Measurements from ENCODE around the gene ITGB6.
"Not testable (repeated sequence)": the region's sequence is repeated elsewhere in the genome, so short reads cannot be mapped to it uniquely, and the experiment has no call there.

ITGB6 gene

DNA sequence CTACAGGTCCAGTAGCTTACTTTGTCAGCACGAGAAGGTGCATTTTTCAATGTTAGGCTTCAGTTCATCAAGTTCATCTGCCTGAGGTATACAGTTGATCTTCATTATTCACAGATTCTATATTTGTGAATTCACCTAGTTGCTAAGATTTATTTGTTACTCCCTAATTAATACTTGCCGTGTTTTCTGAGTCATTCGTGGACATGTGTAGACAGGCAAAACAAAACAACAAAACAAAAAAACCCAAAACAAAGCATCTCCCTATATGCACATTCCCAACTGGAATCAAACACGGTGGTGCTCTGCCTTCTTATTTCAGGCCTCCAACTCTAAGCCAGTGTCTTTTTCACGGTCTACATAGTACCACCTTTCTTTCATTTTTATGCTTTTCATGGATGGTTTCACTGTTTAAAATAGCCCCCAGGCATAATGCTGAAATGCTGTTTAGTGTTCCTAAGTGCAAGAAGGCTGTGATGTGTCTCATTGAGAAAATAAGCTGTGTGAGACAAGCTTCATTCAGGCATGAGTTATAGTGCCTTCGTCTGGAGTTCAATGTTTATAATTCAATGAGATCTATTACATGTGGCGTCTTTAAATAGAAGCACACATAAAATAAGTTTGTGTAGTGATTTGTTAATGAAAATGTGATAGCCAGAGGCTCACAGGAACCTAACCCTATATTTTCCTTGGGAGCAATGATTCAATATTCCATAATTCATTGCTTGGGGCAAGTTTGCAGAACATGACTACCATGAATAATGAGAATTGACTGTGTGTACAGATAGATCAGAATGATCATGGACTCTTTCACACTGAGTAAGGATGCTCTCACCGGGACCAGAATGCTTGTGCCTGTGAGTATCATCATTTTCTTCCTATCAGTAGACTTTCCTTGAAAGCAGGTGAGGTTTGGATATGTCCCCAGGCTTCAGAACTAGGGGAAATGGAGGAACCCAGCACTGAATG, 24.6 kb downstream of the ITGB6 start:
- no peak for ATAC-seq
- DNase-seq (ENCODE audit: low spot score in 2 of 2) = no peak
- no peaks in the 10 kb centered on the region for H3K36me3 Mint-ChIP-seq
- H3K4me3 Mint-ChIP-seq = no peak overlapping the region
- H3K27ac Mint-ChIP-seq = no peak overlapping the region
- no peaks in the 10 kb centered on the region for H3K9me3 Mint-ChIP-seq
- no peaks in the 10 kb centered on the region for H3K4me1 Mint-ChIP-seq

GRCh38 chr2:160174322-160174721, 25.8 kb downstream of the ITGB6 start:
- Mint-ChIP-seq H3K4me1 (no peaks in the 10 kb centered on the region), H3K27ac (no peak overlapping the region), H3K36me3 (no peaks in the 10 kb centered on the region), H3K9me3 (no peaks in the 10 kb centered on the region), H3K4me3 (no peak overlapping the region)
- no peak for DNase-seq (ENCODE audit: low spot score in 2 of 2)
- ATAC-seq = no peak

DNA sequence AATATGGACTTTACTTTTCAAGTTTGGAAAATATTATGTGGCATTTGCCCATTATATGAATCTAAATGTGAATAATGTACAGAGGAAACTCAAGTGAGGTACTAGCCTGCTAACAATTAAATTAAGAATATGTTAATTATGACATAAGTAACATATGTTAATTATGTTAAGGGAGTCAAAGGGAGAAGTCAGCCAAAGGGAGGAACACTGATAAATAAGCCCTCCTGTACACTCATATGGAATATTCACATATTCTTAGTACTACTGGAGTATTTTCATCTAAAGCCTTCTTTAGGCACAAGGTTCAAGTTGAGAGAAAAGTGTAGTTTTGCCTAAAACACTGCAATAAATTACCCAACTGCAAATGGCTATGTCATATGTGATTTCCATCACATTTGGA, 30.1 kb downstream of the ITGB6 start:
- Mint-ChIP-seq H3K9me3 (no peaks in the 10 kb centered on the region), H3K27ac (no peak overlapping the region), H3K4me3 (no peak overlapping the region), H3K4me1 (no peaks in the 10 kb centered on the region), H3K36me3 (no peaks in the 10 kb centered on the region)
- ATAC-seq (no peak), DNase-seq (ENCODE audit: low spot score in 2 of 2) (no peak)

- no peak overlapping the region for H3K4me3 Mint-ChIP-seq
- H3K9me3 Mint-ChIP-seq = no peaks in the 10 kb centered on the region
- DNase-seq (ENCODE audit: low spot score in 2 of 2) (no peak), ATAC-seq (no peak)
- H3K4me1 Mint-ChIP-seq = no peaks in the 10 kb centered on the region
- H3K36me3 Mint-ChIP-seq = no peaks in the 10 kb centered on the region
- H3K27ac Mint-ChIP-seq = no peak overlapping the region
Observed at GRCh38 chr2:160169471-160169870, 30.6 kb downstream of the ITGB6 start.

DNA sequence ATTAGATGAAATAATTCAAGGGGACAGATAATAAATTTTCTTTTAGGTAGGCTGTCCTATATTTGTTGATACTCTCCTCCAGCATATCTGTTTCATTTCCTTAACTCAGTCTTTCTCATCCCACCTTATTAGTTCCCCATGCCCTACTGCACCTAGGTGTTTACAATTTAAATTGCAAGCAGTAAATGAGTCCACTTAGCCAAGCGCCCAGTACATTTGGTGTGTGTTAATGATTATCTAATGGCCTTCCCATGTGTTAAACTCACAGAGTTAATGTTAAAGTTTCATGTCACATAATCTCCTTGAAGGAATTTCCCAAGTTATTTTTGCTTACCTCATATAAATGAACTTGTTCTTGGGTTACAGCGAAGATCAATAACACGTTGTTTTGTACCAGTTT, 31.2 kb downstream of the ITGB6 start:
- no peaks in the 10 kb centered on the region for H3K4me1 Mint-ChIP-seq
- H3K36me3 Mint-ChIP-seq = no peaks in the 10 kb centered on the region
- H3K4me3 Mint-ChIP-seq = no peak overlapping the region

DNA sequence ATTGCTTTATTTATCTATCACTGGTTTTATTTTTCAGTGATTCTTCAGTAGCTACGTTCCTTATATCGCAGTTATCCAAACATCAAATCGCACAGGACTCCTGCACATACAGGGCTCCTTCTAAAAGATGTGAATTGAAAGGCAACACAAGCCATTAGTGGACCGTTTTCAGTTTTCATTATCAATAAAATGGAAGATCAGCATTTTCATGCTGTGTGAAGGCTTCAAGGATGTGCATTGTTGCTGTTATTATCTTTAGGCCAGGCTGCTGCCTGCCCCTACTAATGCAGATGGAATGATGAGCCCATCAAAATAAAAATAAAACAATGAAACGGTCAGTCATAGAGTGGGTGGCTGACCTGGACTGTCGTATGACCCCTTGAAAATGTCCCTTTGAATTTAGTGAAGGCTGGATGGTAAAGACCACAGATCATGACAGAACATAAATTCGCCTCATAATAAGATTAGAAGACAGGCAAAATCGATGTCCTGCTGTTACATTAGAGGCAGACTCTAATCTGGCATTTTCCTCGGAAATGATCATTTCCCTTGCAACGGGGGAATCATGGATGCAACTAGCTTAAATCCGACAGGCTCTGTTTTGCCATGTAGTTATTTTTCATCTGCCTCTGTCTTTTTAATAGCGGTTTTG, 32.9 kb downstream of the ITGB6 start:
- no peaks in the 10 kb centered on the region for H3K9me3 Mint-ChIP-seq
- no peak for ATAC-seq

More for the DNA sequence above, 31.2 kb downstream of the ITGB6 start:
- Mint-ChIP-seq H3K27ac (no peak overlapping the region), H3K9me3 (no peaks in the 10 kb centered on the region)
- DNase-seq (ENCODE audit: low spot score in 2 of 2) = no peak
- ATAC-seq = no peak

DNA sequence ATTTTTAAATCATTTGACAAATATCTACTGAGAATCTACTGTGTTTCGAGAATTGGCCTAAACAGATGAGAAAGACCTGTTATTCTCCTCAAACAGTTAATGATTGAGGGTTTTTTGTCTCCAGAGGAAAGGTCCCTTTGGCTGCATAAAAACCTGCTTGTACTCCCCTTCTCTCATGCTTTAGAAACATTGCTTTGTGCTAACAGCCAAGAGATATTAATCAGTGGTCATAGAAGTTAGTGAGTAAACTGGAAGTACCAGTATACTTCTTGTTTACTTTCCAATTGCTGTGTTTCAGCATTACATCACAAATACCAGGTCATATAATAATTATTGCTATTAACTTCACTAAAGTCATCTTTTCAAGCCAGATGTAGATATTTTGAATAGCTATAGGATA, 34.1 kb downstream of the ITGB6 start:
- Mint-ChIP-seq H3K9me3 (no peaks in the 10 kb centered on the region), H3K4me3 (no peak overlapping the region), H3K27ac (no peak overlapping the region), H3K36me3 (no peaks in the 10 kb centered on the region), H3K4me1 (no peaks in the 10 kb centered on the region)
- ATAC-seq = no peak
- no peak for DNase-seq (ENCODE audit: low spot score in 2 of 2)

More for the DNA sequence above, 32.9 kb downstream of the ITGB6 start:
- Mint-ChIP-seq H3K4me3 (no peak overlapping the region), H3K36me3 (no peaks in the 10 kb centered on the region), H3K4me1 (no peaks in the 10 kb centered on the region), H3K27ac (no peak overlapping the region)
- DNase-seq (ENCODE audit: low spot score in 2 of 2) = no peak

GRCh38 chr2:160165081-160165480, 35.0 kb downstream of the ITGB6 start:
- no peaks in the 10 kb centered on the region for H3K4me1 Mint-ChIP-seq
- no peak for ATAC-seq
- no peaks in the 10 kb centered on the region for H3K36me3 Mint-ChIP-seq
- no peak overlapping the region for H3K27ac Mint-ChIP-seq
- H3K4me3 Mint-ChIP-seq = no peak overlapping the region
- DNase-seq (ENCODE audit: low spot score in 2 of 2) = no peak
- H3K9me3 Mint-ChIP-seq = no peaks in the 10 kb centered on the region

GRCh38 chr2:160157861-160158829, 41.9 kb downstream of the ITGB6 start:
- Mint-ChIP-seq H3K36me3 (no peaks in the 10 kb centered on the region), H3K27ac (no peak overlapping the region), H3K9me3 (no peaks in the 10 kb centered on the region), H3K4me1 (no peaks in the 10 kb centered on the region), H3K4me3 (no peak overlapping the region)
- no peak for ATAC-seq
- DNase-seq (ENCODE audit: low spot score in 2 of 2) = no peak

GRCh38 chr2:160156665-160157064, 43.4 kb downstream of the ITGB6 start:
- no peaks in the 10 kb centered on the region for H3K4me1 Mint-ChIP-seq
- no peak for DNase-seq (ENCODE audit: low spot score in 2 of 2)
- no peak overlapping the region for H3K4me3 Mint-ChIP-seq
- no peak overlapping the region for H3K27ac Mint-ChIP-seq
- no peaks in the 10 kb centered on the region for H3K36me3 Mint-ChIP-seq
- H3K9me3 Mint-ChIP-seq = no peaks in the 10 kb centered on the region
- ATAC-seq = no peak

DNA sequence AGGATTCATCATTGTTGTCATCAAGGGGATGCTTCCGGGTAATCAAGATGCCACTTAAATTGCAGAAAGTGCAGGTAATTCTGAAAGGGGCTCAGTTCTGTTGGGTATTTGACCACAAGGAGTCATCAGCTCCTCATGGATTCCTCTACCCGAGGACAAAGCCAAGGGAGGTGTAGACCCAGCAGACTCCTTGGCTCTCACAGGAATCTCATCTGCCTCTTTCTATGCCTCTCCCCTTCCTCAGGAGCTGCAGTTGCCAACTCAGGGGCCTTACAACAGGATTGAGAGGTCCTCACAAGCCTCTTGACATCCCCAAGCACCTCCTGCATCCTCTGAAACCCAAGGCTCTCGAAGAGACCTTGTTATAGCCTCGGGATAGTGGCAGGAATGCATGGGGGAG, 44.0 kb downstream of the ITGB6 start:
- Mint-ChIP-seq H3K4me1 (no peaks in the 10 kb centered on the region), H3K36me3 (no peaks in the 10 kb centered on the region), H3K9me3 (no peaks in the 10 kb centered on the region), H3K4me3 (no peak overlapping the region), H3K27ac (no peak overlapping the region)
- ATAC-seq (no peak), DNase-seq (ENCODE audit: low spot score in 2 of 2) (no peak)

GRCh38 chr2:160148419-160148818, 51.7 kb downstream of the ITGB6 start:
- DNase-seq (ENCODE audit: low spot score in 2 of 2); H3K4me1 Mint-ChIP-seq; H3K27ac Mint-ChIP-seq; H3K36me3 Mint-ChIP-seq; H3K4me3 Mint-ChIP-seq; ATAC-seq; H3K9me3 Mint-ChIP-seq: not testable (repeated sequence)

GRCh38 chr2:160145471-160145870, 54.6 kb downstream of the ITGB6 start:
- Mint-ChIP-seq H3K36me3 (no peaks in the 10 kb centered on the region), H3K4me1 (no peaks in the 10 kb centered on the region), H3K27ac (no peak overlapping the region), H3K9me3 (no peaks in the 10 kb centered on the region), H3K4me3 (no peak overlapping the region)
- ATAC-seq (no peak), DNase-seq (ENCODE audit: low spot score in 2 of 2) (no peak)

GRCh38 chr2:160144280-160144990, 55.6 kb downstream of the ITGB6 start:
- Mint-ChIP-seq H3K36me3 (no peaks in the 10 kb centered on the region), H3K4me1 (no peaks in the 10 kb centered on the region), H3K27ac (no peak overlapping the region), H3K9me3 (no peaks in the 10 kb centered on the region), H3K4me3 (no peak overlapping the region)
- ATAC-seq (no peak), DNase-seq (ENCODE audit: low spot score in 2 of 2) (no peak)

- Mint-ChIP-seq H3K9me3 (no peaks in the 10 kb centered on the region), H3K27ac (no peak overlapping the region), H3K4me3 (no peak overlapping the region), H3K36me3 (no peaks in the 10 kb centered on the region), H3K4me1 (no peaks in the 10 kb centered on the region)
- ATAC-seq (no peak), DNase-seq (ENCODE audit: low spot score in 2 of 2) (no peak)
Observed at GRCh38 chr2:160142472-160142871, 57.6 kb downstream of the ITGB6 start.

Measured in stimulated activated effector memory CD8-positive, alpha-beta T cell treated with anti-CD3 and anti-CD28 coated beads, Interleukin-12 subunit alpha, Interleukin-12 subunit beta, amount 100 ng/mL, for 72 hours (primary cell).